Psoas muscle (tissue), 8 donors: ENCODE results near the gene NFATC2. TPM values are rescaled to one million over a fixed set of nuclear protein-coding genes. Genes with fewer than 3 reads are reported as not detected.

Source experiments
- ATAC-seq, 4 donors: fragments of 200-7000 bp; cut with Tn5 transposase; one replicate each; pipeline ENCODE4 v1.9.1; 2020; ENCODE audit warnings: moderate library complexity in 3 of 4, mild to moderate bottlenecking in 2 of 4
- DNase-seq, 2 donors: peaks; one replicate each; pipeline ENCODE4 v3.0.0-alpha.2; 2020
- H3K27ac ChIP-seq: fragments of 200-600 bp; one replicate; pipeline ENCODE4 v1.8.0; 2022
- H3K27me3 ChIP-seq, 3 donors: fragments of 200-600 bp in 1 of 3; one replicate each; pipeline versions ENCODE4 v1.6.1 to v1.8.0; 2013 to 2022; ENCODE audit warnings: low read length in 2 of 3, mild to moderate bottlenecking in 2 of 3, moderate library complexity in 1 of 3; ENCODE audit not compliant: insufficient read depth in 3 of 3
- H3K36me3 ChIP-seq, 2 donors: fragments of 200-600 bp in 1 of 2; one replicate each; pipeline versions ENCODE4 v1.6.1 to v1.8.0; 2013 to 2022; ENCODE audit warnings: low read depth in 1 of 2, mild to moderate bottlenecking in 1 of 2, moderate library complexity in 1 of 2; ENCODE audit not compliant: insufficient read depth in 1 of 2
- H3K4me1 ChIP-seq: fragments of 200-600 bp; one replicate; pipeline ENCODE4 v1.8.0; 2022
- H3K4me3 ChIP-seq: fragments of 200-600 bp; one replicate; pipeline ENCODE4 v1.8.0; 2022; ENCODE audit warnings: mild to moderate bottlenecking
- H3K9me3 ChIP-seq: fragments of 200-600 bp; one replicate; pipeline ENCODE4 v1.8.0; 2022
- WGBS, 3 donors: extraction: QIAGEN DNeasy Blood & Tissue Kit; methylation state at CpG; one replicate each; pipeline versions ENCODE4 v1.1.6 to v1.1.7; 2013; 5-methylcytosine and 5-hydroxymethylcytosine counted together
- intact Hi-C, 2 donors: fragments of 100-400 bp; cut with DNase I; formaldehyde crosslinking; loops; one replicate each; pipeline versions ENCODE4 v1.11.0 to v1.14.2; 2022
- polyA plus RNA-seq, 3 donors: library from polyadenylated mRNA; stranded (reverse); fragments of 200-250 nt; gene quantifications; one replicate each; pipeline ENCODE4 v1.2.3, GENCODE V29; 2013
- total RNA-seq, 4 donors: library from RNA; stranded (reverse); fragmentation: NEBNext Ultra II Directional in 2 of 4; extraction: Animal tissue kit (Norgen Biotek cat#: 25700) in 2 of 4; gene quantifications; one replicate each; pipeline versions ENCODE4 v1.2.1 to v1.2.4, GENCODE V29; 2021 to 2023
- TF ChIP-seq, protein P1 (sequence below): fragments of 200-600 bp; IDR thresholded peaks from one replicate; pipeline ENCODE4 v1.8.0; 2022; ENCODE audit warnings: antibody characterized with exemption
- donor health status: healthy with polysubstance abuse.
- donor health status: DM: no; HTN: no; CAD: no; lungs with moderate emphysema.
- donor health status: Bipolar disorder and iron deficiency.
- donor health status: healthy.
- donor health status: DM: yes; HTN: yes; CAD: no.
- donor health status: DM: no; HTN: no; CAD: no.
- donor health status: DM: no; HTN: no; CAD: no.
- donor health status: DM: yes; HTN: yes; CAD: no.

NFATC2 gene
- total and polyA plus RNA-seq, 7 donors, result 0.18 to 3.1 (median 0.64) TPM

- H3K4me1 ChIP-seq, result no peaks in the 10 kb centered on the region
- intact Hi-C loops, result no loop called here
- H3K36me3 ChIP-seq, result no peaks in the 10 kb centered on the region
- H3K4me3 ChIP-seq, result no peak overlapping the region
- ATAC-seq (no peak), DNase-seq (peak in 1 of 2 donors; percentile 13)
- no peaks in the 10 kb centered on the region for H3K9me3 ChIP-seq
- H3K27ac ChIP-seq, result no peak overlapping the region
- no peaks in the 10 kb centered on the region for H3K27me3 ChIP-seq
- TF ChIP-seq, protein P1, sequence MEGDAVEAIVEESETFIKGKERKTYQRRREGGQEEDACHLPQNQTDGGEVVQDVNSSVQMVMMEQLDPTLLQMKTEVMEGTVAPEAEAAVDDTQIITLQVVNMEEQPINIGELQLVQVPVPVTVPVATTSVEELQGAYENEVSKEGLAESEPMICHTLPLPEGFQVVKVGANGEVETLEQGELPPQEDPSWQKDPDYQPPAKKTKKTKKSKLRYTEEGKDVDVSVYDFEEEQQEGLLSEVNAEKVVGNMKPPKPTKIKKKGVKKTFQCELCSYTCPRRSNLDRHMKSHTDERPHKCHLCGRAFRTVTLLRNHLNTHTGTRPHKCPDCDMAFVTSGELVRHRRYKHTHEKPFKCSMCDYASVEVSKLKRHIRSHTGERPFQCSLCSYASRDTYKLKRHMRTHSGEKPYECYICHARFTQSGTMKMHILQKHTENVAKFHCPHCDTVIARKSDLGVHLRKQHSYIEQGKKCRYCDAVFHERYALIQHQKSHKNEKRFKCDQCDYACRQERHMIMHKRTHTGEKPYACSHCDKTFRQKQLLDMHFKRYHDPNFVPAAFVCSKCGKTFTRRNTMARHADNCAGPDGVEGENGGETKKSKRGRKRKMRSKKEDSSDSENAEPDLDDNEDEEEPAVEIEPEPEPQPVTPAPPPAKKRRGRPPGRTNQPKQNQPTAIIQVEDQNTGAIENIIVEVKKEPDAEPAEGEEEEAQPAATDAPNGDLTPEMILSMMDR, result no peak
- WGBS, 3 donors, result 61 to 62% (median 62%) methylated on average over 7 of the region's 7 CpGs
Measured at GRCh38 chr20:51354769-51355319, 187.7 kb downstream of the NFATC2 start.

DNA sequence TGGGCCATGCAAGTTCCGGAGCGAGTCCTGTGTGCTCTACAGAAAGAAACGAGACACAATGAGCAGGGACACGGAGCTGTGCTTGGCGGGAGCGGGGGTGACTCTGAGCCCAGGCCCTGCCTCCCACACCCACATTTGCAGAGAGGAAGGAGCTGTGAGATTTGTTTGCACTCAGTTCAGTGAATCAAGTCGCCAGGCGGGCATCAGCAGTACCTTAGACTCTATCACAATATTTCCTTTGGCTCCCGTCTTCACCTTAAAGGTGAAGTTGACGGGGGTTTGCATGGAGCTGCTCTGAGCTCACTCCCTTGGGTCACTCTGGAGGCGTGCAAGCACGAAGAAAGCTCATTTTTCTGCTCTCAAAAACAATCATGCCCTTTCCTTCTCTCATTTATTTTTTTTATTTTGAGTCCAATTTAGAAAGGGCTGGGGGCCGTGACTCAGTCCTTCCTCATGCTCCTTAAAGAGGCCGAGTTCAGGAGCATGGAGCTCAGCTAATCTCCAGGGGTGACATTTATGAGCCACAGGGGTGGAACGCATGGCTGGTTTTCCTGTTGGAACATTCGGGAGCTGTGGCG is 188.2 kb downstream of the NFATC2 start:
- H3K9me3 ChIP-seq, result no peaks in the 10 kb centered on the region
- WGBS, 3 donors, result 67 to 82% (median 79%) methylated on average over 17 of the region's 17 CpGs
- H3K36me3 ChIP-seq, result no peaks in the 10 kb centered on the region
- no peaks in the 10 kb centered on the region for H3K27me3 ChIP-seq
- DNase-seq (peak in 1 of 2 donors; percentile 30), ATAC-seq (no peak)
- H3K27ac ChIP-seq, result no peak overlapping the region
- TF ChIP-seq, protein P1, result no peak
- H3K4me3 ChIP-seq, result no peak overlapping the region
- intact Hi-C loops, result no loop called here
- no peaks in the 10 kb centered on the region for H3K4me1 ChIP-seq

DNA sequence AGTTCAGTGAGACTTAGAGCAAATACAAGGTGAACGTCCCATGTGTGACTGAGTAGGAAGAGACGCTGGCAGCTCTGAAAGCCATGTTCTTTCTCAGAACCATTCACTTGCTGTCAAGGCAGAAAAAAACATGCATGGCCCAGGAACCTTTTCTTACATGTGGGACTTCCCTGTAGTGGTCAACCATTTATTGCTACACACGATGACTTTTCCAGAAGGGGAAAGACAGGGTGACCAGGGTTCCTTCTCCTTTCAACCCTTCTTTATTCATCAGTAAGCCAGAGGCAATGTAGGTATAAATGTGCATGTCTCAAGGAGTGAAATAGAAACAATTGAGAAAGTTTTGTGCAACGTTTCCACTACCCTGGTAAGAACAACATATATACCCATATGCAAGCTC is 189.0 kb downstream of the NFATC2 start:
- no peak overlapping the region for H3K4me3 ChIP-seq
- WGBS, 3 donors, result 70 to 83% (median 70%) methylated on average over 4 of the region's 4 CpGs
- DNase-seq, result no peak

GRCh38 chr20:51352791-51353190 is 189.7 kb downstream of the NFATC2 start:
- 92 to 94% (median 94%) methylated on average over 11 of the region's 11 CpGs for WGBS, 3 donors
- no peak overlapping the region for H3K27ac ChIP-seq
- H3K36me3 ChIP-seq, result no peaks in the 10 kb centered on the region
- no peaks in the 10 kb centered on the region for H3K9me3 ChIP-seq
- H3K4me1 ChIP-seq, result no peaks in the 10 kb centered on the region
- intact Hi-C loops, result no loop called here
- no peak overlapping the region for H3K4me3 ChIP-seq
- no peak for DNase-seq
- ATAC-seq, result no peak
- no peaks in the 10 kb centered on the region for H3K27me3 ChIP-seq
- TF ChIP-seq, protein P1, result no peak

More for the DNA sequence above, 189.0 kb downstream of the NFATC2 start:
- intact Hi-C loops, result no loop called here
- ATAC-seq, result no peak
- no peaks in the 10 kb centered on the region for H3K36me3 ChIP-seq
- no peak overlapping the region for H3K27ac ChIP-seq
- H3K27me3 ChIP-seq, result no peaks in the 10 kb centered on the region
- TF ChIP-seq, protein P1, result no peak
- no peaks in the 10 kb centered on the region for H3K9me3 ChIP-seq
- no peaks in the 10 kb centered on the region for H3K4me1 ChIP-seq
